Activated B cell treated with CpG ODN at 0.5 μM for 24 hours (primary cell): Measurements from ENCODE around the gene PEX3. TPM values are rescaled to one million over a fixed set of nuclear protein-coding genes. Genes with fewer than 3 reads are reported as not detected.

Experiments used
- ATAC-seq: fragments of 200-7000 bp; cut with Tn5 transposase; one replicate; pipeline ENCODE4 v1.10.0; 2021; ENCODE audit warnings: low read depth, mild to moderate bottlenecking, moderate library complexity
- CTCF ChIA-PET: fragments of 350-600 bp; sonication (Branson Sonifier 250); formaldehyde crosslinking; loops from one replicate; lab custom pipeline; 2021; ENCODE audit warnings: antibody characterized with exemption; lab: Charles Lee
- POLR2A ChIA-PET: fragments of 350-600 bp; sonication (Branson Sonifier 250); formaldehyde crosslinking; loops from one replicate; lab custom pipeline; 2021; ENCODE audit warnings: antibody characterized with exemption; lab: Charles Lee
- DNase-seq: peaks from one replicate; pipeline ENCODE4 v3.0.0; 2022
- H3K27ac Mint-ChIP-seq: one replicate; pipeline ENCODE4 v1.8.0; 2020; ENCODE audit warnings: mixed read lengths
- H3K27me3 Mint-ChIP-seq: one replicate; pipeline ENCODE4 v1.8.0; 2021; ENCODE audit warnings: mixed read lengths
- H3K36me3 Mint-ChIP-seq: one replicate; pipeline ENCODE4 v1.8.0; 2021; ENCODE audit warnings: low read depth, mixed read lengths
- H3K4me1 Mint-ChIP-seq: one replicate; pipeline ENCODE4 v1.8.0; 2021; ENCODE audit warnings: mixed read lengths
- H3K4me3 Mint-ChIP-seq: one replicate; pipeline ENCODE4 v1.8.0; 2020; ENCODE audit warnings: mild to moderate bottlenecking, mixed read lengths
- H3K9me3 Mint-ChIP-seq: one replicate; pipeline ENCODE4 v1.8.0; 2020; ENCODE audit warnings: mixed read lengths
- CTCF ChIP-seq: fragments of 200-600 bp; IDR thresholded peaks from one replicate; pipeline ENCODE4 v1.8.0; 2022; ENCODE audit warnings: antibody characterized with exemption, mild to moderate bottlenecking
- intact Hi-C: fragments of 100-400 bp; cut with micrococcal nuclease; formaldehyde crosslinking; loops from one replicate; pipeline ENCODE4 v1.15.1; 2024
- total RNA-seq: library from RNA; stranded (reverse); gene quantifications from 2 replicates; pipeline ENCODE4 v1.2.3, GENCODE V29; 2022

PEX3 gene
- total RNA-seq, 1 donor from 2014 or later: 26.5 TPM

- POLR2A ChIA-PET: no interaction called here
- Mint-ChIP-seq H3K36me3 (peaks cover 21% of the 10 kb centered on the region), H3K27me3 (no peaks in the 10 kb centered on the region), H3K4me3 (no peak overlapping the region), H3K9me3 (no peaks in the 10 kb centered on the region), H3K4me1 (no peaks in the 10 kb centered on the region), H3K27ac (no peak overlapping the region)
- DNase-seq (no peak), ATAC-seq (no peak)
- CTCF ChIA-PET: interaction anchor here (5.4 kb wide), 1 partner anchor 955 kb away, joined by 46 read pairs; no protein-coding TSS in a partner anchor
- no peak for TF ChIP-seq CTCF
- intact Hi-C loops: loop anchor here (10.0 kb wide), 1 partner anchor 195 kb away; no protein-coding TSS in a partner anchor
Measured at GRCh38 chr6:143429970-143430369, 20.6 kb upstream of the PEX3 start.

- H3K9me3 Mint-ChIP-seq: no peaks in the 10 kb centered on the region
- intact Hi-C loops: no loop called here
- no peak for TF ChIP-seq CTCF
- H3K36me3 Mint-ChIP-seq: peaks cover 28% of the 10 kb centered on the region
- H3K4me1 Mint-ChIP-seq: no peaks in the 10 kb centered on the region
- no peaks in the 10 kb centered on the region for H3K27me3 Mint-ChIP-seq
- POLR2A ChIA-PET: no interaction called here
- H3K27ac Mint-ChIP-seq: no peak overlapping the region
- ATAC-seq (no peak), DNase-seq (no peak)
- H3K4me3 Mint-ChIP-seq: no peak overlapping the region
- CTCF ChIA-PET: interaction anchor here (1.0 kb wide), 1 partner anchor 739 kb away, joined by 4 read pairs; no protein-coding TSS in a partner anchor
Measured at GRCh38 chr6:143431226-143431625, 19.4 kb upstream of the PEX3 start.

- no peak for TF ChIP-seq CTCF
- POLR2A ChIA-PET: no interaction called here
- no peak for DNase-seq
- Mint-ChIP-seq H3K27ac (no peak overlapping the region), H3K36me3 (peaks cover 32% of the 10 kb centered on the region), H3K4me3 (no peak overlapping the region), H3K4me1 (no peaks in the 10 kb centered on the region), H3K9me3 (no peaks in the 10 kb centered on the region), H3K27me3 (no peaks in the 10 kb centered on the region)
- intact Hi-C loops: no loop called here
- CTCF ChIA-PET: no interaction called here
- ATAC-seq: no peak
Measured at GRCh38 chr6:143432588-143432987, 18.0 kb upstream of the PEX3 start.

- Mint-ChIP-seq H3K4me1 (no peaks in the 10 kb centered on the region), H3K27ac (no peak overlapping the region), H3K9me3 (peaks cover 2% of the 10 kb centered on the region), H3K4me3 (no peak overlapping the region), H3K36me3 (peaks cover 35% of the 10 kb centered on the region), H3K27me3 (no peaks in the 10 kb centered on the region)
- ChIA-PET POLR2A (no interaction called here), CTCF (no interaction called here)
- ATAC-seq (no peak), DNase-seq (no peak)
- intact Hi-C loops: no loop called here
- no peak for TF ChIP-seq CTCF
Measured at GRCh38 chr6:143441010-143441409, 9.6 kb upstream of the PEX3 start.

- intact Hi-C loops: no loop called here
- H3K36me3 Mint-ChIP-seq: peaks cover 29% of the 10 kb centered on the region
- DNase-seq: no peak
- ChIA-PET CTCF (interaction anchor here (1.0 to 1.6 kb wide), 2 partner anchors 11 to 14 kb away, joined by 4 to 7 read pairs; no protein-coding TSS in a partner anchor), POLR2A (interaction anchor here (1.5 kb wide), 1 partner anchor 9 kb away, joined by 4 read pairs; the partner anchor contains the start of genes ADAT2 and PEX3)
- no peaks in the 10 kb centered on the region for H3K4me1 Mint-ChIP-seq
- H3K9me3 Mint-ChIP-seq: peaks cover 2% of the 10 kb centered on the region
- TF ChIP-seq CTCF: no peak
- no peak overlapping the region for H3K27ac Mint-ChIP-seq
- ATAC-seq: no peak
- no peak overlapping the region for H3K4me3 Mint-ChIP-seq
- H3K27me3 Mint-ChIP-seq: no peaks in the 10 kb centered on the region
Measured at GRCh38 chr6:143441680-143442545, 8.7 kb upstream of the PEX3 start.
